ENCODE results near the gene LY6G6F.
A peak's percentile ranks its signal among the peaks of the same experiment; 100 is the strongest.

The LY6G6F gene

GRCh38 chr6:31666337-31666965 lies 40.2 kb upstream of the LY6G6F start:
- Histone ChIP-seq H2AFZ (ENCODE audit: low read depth, low read length, severe bottlenecking) (no peak overlapping the region), H4K20me1 (ENCODE audit: low read depth, low read length) (no peaks in the 10 kb centered on the region; the same call in 1 of the 2 replicates), H3K4me2 (ENCODE audit: low read depth, low read length, poor library complexity, severe bottlenecking) (peak overlapping the region; percentile 82), H3K36me3 (ENCODE audit: low read length) (peaks cover 28% of the 10 kb centered on the region), H3K4me3 (ENCODE audit: insufficient read depth, low read length, poor library complexity, severe bottlenecking) (peak overlapping the region; percentile 83), H3F3A (ENCODE audit: insufficient read depth) (peaks cover 24% of the 10 kb centered on the region), H3K9ac (ENCODE audit: low read length) (peak overlapping the region; percentile 82), H3K9me2 (replicated peaks; ENCODE audit: insufficient read depth, low read length) (no peaks in the 10 kb centered on the region), H3K27ac (ENCODE audit: low read depth, low read length) (peak overlapping the region; percentile 62), H3K79me2 (ENCODE audit: insufficient read depth, low read length) (peaks cover 46% of the 10 kb centered on the region), H3K27me3 (ENCODE audit: low read length) (no peaks in the 10 kb centered on the region), H3K9me3 (ENCODE audit: insufficient read depth, low read length) (no peaks in the 10 kb centered on the region)
- no peak for TF ChIP-seq CTCF (IDR thresholded peaks at IDR 0.05; ENCODE audit: insufficient read depth, low read length, poor library complexity, severe bottlenecking)

GRCh38 chr6:31669676-31670075 lies 37.0 kb upstream of the LY6G6F start, which contains the start of gene LY6G5B:
LY6G5B (plus strand) TSS chr6:31669976; CDS start chr6:31670951, 975 bp downstream.
- H2AFZ ChIP-seq (ENCODE audit: low read depth, low read length, severe bottlenecking): no peak within 1 kb of the TSS
- no peak within 1 kb of the TSS for H3K4me3 ChIP-seq (ENCODE audit: insufficient read depth, low read length, poor library complexity, severe bottlenecking)
- H3K79me2 ChIP-seq (ENCODE audit: insufficient read depth, low read length): peaks cover 28% of the 10 kb centered on the region
- TF ChIP-seq EZH2phosphoT487 (conservative IDR thresholded peaks at IDR 0.05; ENCODE audit: low read length): no peak
- TF ChIP-seq CTCF (IDR thresholded peaks at IDR 0.05; ENCODE audit: insufficient read depth, low read length, poor library complexity, severe bottlenecking): no peak
- H3K27ac ChIP-seq (ENCODE audit: low read depth, low read length): no peak within 1 kb of the TSS
- H4K20me1 ChIP-seq (ENCODE audit: low read depth, low read length): no peaks in the 10 kb centered on the region; the same call in 1 of the 2 replicates
- H3K9ac ChIP-seq (ENCODE audit: low read length): no peak within 1 kb of the TSS
- no peaks in the 10 kb centered on the region for H3K9me3 ChIP-seq (ENCODE audit: insufficient read depth, low read length)
- peaks cover 28% of the 10 kb centered on the region for H3K36me3 ChIP-seq (ENCODE audit: low read length)
- no peaks in the 10 kb centered on the region for H3K27me3 ChIP-seq (ENCODE audit: low read length)
- H3F3A ChIP-seq (ENCODE audit: insufficient read depth): peaks cover 10% of the 10 kb centered on the region
- H3K9me2 ChIP-seq (replicated peaks; ENCODE audit: insufficient read depth, low read length): no peaks in the 10 kb centered on the region
- no peak within 1 kb of the TSS for H3K4me2 ChIP-seq (ENCODE audit: low read depth, low read length, poor library complexity, severe bottlenecking)

GRCh38 chr6:31676322-31676903 lies 30.3 kb upstream of the LY6G6F start:
- no peak overlapping the region for H3K9ac ChIP-seq (ENCODE audit: low read length)
- H3K4me3 ChIP-seq (ENCODE audit: insufficient read depth, low read length, poor library complexity, severe bottlenecking): no peak overlapping the region
- no peaks in the 10 kb centered on the region for H3K9me3 ChIP-seq (ENCODE audit: insufficient read depth, low read length)
- TF ChIP-seq CTCF (IDR thresholded peaks at IDR 0.05; ENCODE audit: insufficient read depth, low read length, poor library complexity, severe bottlenecking): no peak
- TF ChIP-seq EZH2phosphoT487 (conservative IDR thresholded peaks at IDR 0.05; ENCODE audit: low read length): no peak
- H3F3A ChIP-seq (ENCODE audit: insufficient read depth): peaks cover 14% of the 10 kb centered on the region; the same call in 1 of the 2 replicates
- H3K79me2 ChIP-seq (ENCODE audit: insufficient read depth, low read length): no peaks in the 10 kb centered on the region
- no peaks in the 10 kb centered on the region for H4K20me1 ChIP-seq (ENCODE audit: low read depth, low read length)
- no peaks in the 10 kb centered on the region for H3K27me3 ChIP-seq (ENCODE audit: low read length)
- H3K4me2 ChIP-seq (ENCODE audit: low read depth, low read length, poor library complexity, severe bottlenecking): no peak overlapping the region
- H2AFZ ChIP-seq (ENCODE audit: low read depth, low read length, severe bottlenecking): no peak overlapping the region
- H3K9me2 ChIP-seq (replicated peaks; ENCODE audit: insufficient read depth, low read length): no peaks in the 10 kb centered on the region
- H3K27ac ChIP-seq (ENCODE audit: low read depth, low read length): no peak overlapping the region
- no peaks in the 10 kb centered on the region for H3K36me3 ChIP-seq (ENCODE audit: low read length)
